Osteocyte (in vitro differentiated cells): ENCODE results near the gene CTSC. TPM values are rescaled to one million over a fixed set of nuclear protein-coding genes. Genes with fewer than 3 reads are reported as not detected.
"Not testable (repeated sequence)": the region's sequence is repeated elsewhere in the genome, so short reads cannot be mapped to it uniquely, and the experiment has no call there.

Experiments used
- DNase-seq: peaks from one replicate; pipeline ENCODE4 v3.0.0; 2021; ENCODE audit warnings: mixed read lengths; ENCODE audit not compliant: unreplicated experiment; ENCODE audit errors: extremely low spot score
- H3K27ac Mint-ChIP-seq: one replicate; pipeline ENCODE4 v1.8.0; 2021; ENCODE audit warnings: mild to moderate bottlenecking, mixed read lengths; ENCODE audit not compliant: unreplicated experiment
- H3K27me3 Mint-ChIP-seq: one replicate; pipeline ENCODE4 v1.8.0; 2021; ENCODE audit warnings: mixed read lengths; ENCODE audit not compliant: unreplicated experiment
- H3K36me3 Mint-ChIP-seq: one replicate; pipeline ENCODE4 v1.8.0; 2021; ENCODE audit warnings: mixed read lengths; ENCODE audit not compliant: unreplicated experiment
- H3K4me1 Mint-ChIP-seq: one replicate; pipeline ENCODE4 v1.8.0; 2021; ENCODE audit warnings: mixed read lengths; ENCODE audit not compliant: unreplicated experiment
- H3K4me3 Mint-ChIP-seq: one replicate; pipeline ENCODE4 v1.8.0; 2021; ENCODE audit warnings: mild to moderate bottlenecking, moderate library complexity, mixed read lengths; ENCODE audit not compliant: unreplicated experiment
- H3K9me3 Mint-ChIP-seq: one replicate; pipeline ENCODE4 v1.8.0; 2021; ENCODE audit warnings: mixed read lengths; ENCODE audit not compliant: unreplicated experiment
- total RNA-seq: library from RNA; stranded (reverse); gene quantifications from 2 replicates; pipeline ENCODE4 v1.2.1, GENCODE V29; 2021
- TF ChIP-seq, protein P1 (sequence below): fragments of 200-600 bp; sonication (generic); IDR thresholded peaks from 2 replicates; pipeline ENCODE4 v1.5.0; 2021; ENCODE audit warnings: antibody characterized with exemption, mild to moderate bottlenecking, moderate library complexity

The CTSC gene
- total RNA-seq, 1 donor from 2014 or later, result 1.3 TPM

DNA sequence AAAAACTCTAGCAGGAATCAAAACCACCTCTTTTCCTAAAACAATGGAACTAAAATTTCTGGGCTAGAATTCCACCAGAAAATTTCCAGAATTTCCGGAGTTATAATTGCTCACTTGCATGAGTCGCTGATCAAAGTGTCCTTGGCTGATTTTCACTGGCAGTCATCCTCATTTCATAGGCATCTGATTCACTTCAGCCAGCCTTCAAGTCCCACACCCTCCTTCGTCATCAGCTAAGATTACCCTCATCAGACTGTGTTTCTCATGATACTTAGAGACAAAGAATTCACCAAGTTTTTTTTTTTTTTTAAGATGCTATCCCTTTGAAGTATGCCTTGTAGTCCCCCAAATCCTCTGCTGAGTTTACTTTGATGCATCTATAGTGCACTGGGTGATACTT lies 90.8 kb downstream of the CTSC start:
- no peaks in the 10 kb centered on the region for H3K27me3 Mint-ChIP-seq
- peaks cover 6% of the 10 kb centered on the region for H3K9me3 Mint-ChIP-seq
- H3K27ac Mint-ChIP-seq, result no peak overlapping the region
- no peaks in the 10 kb centered on the region for H3K36me3 Mint-ChIP-seq
- H3K4me1 Mint-ChIP-seq, result no peaks in the 10 kb centered on the region
- no peak overlapping the region for H3K4me3 Mint-ChIP-seq
- TF ChIP-seq, protein P1, sequence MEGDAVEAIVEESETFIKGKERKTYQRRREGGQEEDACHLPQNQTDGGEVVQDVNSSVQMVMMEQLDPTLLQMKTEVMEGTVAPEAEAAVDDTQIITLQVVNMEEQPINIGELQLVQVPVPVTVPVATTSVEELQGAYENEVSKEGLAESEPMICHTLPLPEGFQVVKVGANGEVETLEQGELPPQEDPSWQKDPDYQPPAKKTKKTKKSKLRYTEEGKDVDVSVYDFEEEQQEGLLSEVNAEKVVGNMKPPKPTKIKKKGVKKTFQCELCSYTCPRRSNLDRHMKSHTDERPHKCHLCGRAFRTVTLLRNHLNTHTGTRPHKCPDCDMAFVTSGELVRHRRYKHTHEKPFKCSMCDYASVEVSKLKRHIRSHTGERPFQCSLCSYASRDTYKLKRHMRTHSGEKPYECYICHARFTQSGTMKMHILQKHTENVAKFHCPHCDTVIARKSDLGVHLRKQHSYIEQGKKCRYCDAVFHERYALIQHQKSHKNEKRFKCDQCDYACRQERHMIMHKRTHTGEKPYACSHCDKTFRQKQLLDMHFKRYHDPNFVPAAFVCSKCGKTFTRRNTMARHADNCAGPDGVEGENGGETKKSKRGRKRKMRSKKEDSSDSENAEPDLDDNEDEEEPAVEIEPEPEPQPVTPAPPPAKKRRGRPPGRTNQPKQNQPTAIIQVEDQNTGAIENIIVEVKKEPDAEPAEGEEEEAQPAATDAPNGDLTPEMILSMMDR, result no peak
- DNase-seq, result no peak

GRCh38 chr11:88245576-88245975 lies 92.0 kb downstream of the CTSC start:
- not testable (repeated sequence) for H3K27me3 Mint-ChIP-seq, H3K36me3 Mint-ChIP-seq, DNase-seq, H3K9me3 Mint-ChIP-seq, H3K4me3 Mint-ChIP-seq, H3K27ac Mint-ChIP-seq, H3K4me1 Mint-ChIP-seq

Other genes starting within 250 kb of the CTSC start
- not detected in 2 replicates for gene RAB38, start 162.3 kb downstream of the CTSC start, total RNA-seq